Testis (tissue), 3 donors: Measurements from ENCODE around the gene SLC6A8. TPM values are rescaled to one million over a fixed set of nuclear protein-coding genes. Genes with fewer than 3 reads are reported as not detected.

Experiments
- DNase-seq: peaks from one replicate; pipeline ENCODE4 v3.0.0-alpha.2; 2019
- H3K27ac ChIP-seq, 2 donors: fragments of 200-600 bp; sonication (generic); one replicate each; pipeline ENCODE4 v1.5.1; 2019
- H3K27me3 ChIP-seq: fragments of 200-600 bp; sonication (generic); one replicate; pipeline ENCODE4 v1.5.1; 2019
- H3K36me3 ChIP-seq: fragments of 200-600 bp; sonication (generic); one replicate; pipeline ENCODE4 v1.5.1; 2017; ENCODE audit warnings: low read depth; ENCODE audit errors: missing control alignments
- H3K4me1 ChIP-seq: fragments of 200-600 bp; sonication (generic); one replicate; pipeline ENCODE4 v1.5.1; 2019
- H3K4me3 ChIP-seq, 2 donors: fragments of 200-600 bp; sonication (generic); one replicate each; pipeline ENCODE4 v1.5.1; 2017 to 2019
- H3K9me3 ChIP-seq: fragments of 200-600 bp; sonication (generic); one replicate; pipeline ENCODE4 v1.5.1; 2017
- POLR2A ChIP-seq: fragments of 450-650 bp; IDR thresholded peaks from one replicate; pipeline ENCODE4 v1.6.1; 2017; ENCODE audit warnings: antibody characterized with exemption, mild to moderate bottlenecking, moderate library complexity
- WGBS, 2 donors: methylation state at CpG; one replicate each; pipeline ENCODE4 v1.1.5; 2018; 5-methylcytosine and 5-hydroxymethylcytosine counted together
- intact Hi-C: fragments of 100-400 bp; cut with DNase I; formaldehyde crosslinking; loops from one replicate; pipeline ENCODE4 v1.15.1; 2023; ENCODE audit warnings: low total_unique reads
- polyA plus RNA-seq: library from polyadenylated mRNA; stranded (reverse); fragments of 350-450 nt; fragmentation: Illumina TruSeq; extraction: RNeasy Lipid Tissue Mini Kit (QIAGEN cat#74804); gene quantifications from one replicate; pipeline ENCODE4 v1.2.3, GENCODE V29; 2014; ENCODE audit warnings: low read depth, low replicate concordance; ENCODE audit not compliant: insufficient read depth
- total RNA-seq, 2 donors: library from RNA; depleted of rRNA; stranded (reverse); fragments of >200 nt; gene quantifications; one replicate each; pipeline ENCODE4 v1.2.3, GENCODE V29; 2016
- TF ChIP-seq, protein P1 (sequence below), 3 experiments: fragments of 450-650 bp in 2 of 3; fragments of 200-600 bp in 1 of 3; sonication (generic) in 1 of 3; IDR thresholded peaks; one replicate each; pipeline ENCODE4 v1.5.1; 2016 to 2019; ENCODE audit warnings: antibody characterized with exemption in 3 of 3, mild to moderate bottlenecking in 2 of 3, moderate library complexity in 1 of 3

Gene SLC6A8
- total and polyA plus RNA-seq, 3 donors from 2014 or later: 73.5 to 107 (median 91.3) TPM

DNA sequence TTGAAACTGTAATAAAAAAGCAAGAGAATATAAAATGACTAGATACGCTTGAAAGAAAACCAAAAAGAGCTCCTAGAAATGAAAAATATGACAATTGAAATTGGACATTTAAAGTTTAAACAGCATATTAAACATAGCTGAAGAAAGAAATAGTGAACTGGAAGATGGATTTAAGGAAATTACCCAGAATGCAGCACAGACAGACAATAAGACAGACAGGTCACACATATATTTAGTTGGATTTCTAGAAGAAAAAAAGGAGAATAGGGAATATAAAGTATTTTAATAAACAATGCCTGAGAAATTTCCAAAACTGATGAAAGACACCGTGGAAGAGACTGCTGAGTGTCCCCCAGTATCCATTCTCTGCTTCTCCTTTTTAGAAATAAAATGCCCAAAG is 34.2 kb upstream of the SLC6A8 start:
- Histone ChIP-seq H3K4me3 (no peak overlapping the region), H3K27me3 (no peaks in the 10 kb centered on the region), H3K9me3 (no peaks in the 10 kb centered on the region), H3K36me3 (no peaks in the 10 kb centered on the region), H3K4me1 (no peaks in the 10 kb centered on the region), H3K27ac (no peak overlapping the region)
- 96 to 97% methylated on average over 2 of the region's 2 CpGs for WGBS, 2 donors
- TF ChIP-seq, protein P1, sequence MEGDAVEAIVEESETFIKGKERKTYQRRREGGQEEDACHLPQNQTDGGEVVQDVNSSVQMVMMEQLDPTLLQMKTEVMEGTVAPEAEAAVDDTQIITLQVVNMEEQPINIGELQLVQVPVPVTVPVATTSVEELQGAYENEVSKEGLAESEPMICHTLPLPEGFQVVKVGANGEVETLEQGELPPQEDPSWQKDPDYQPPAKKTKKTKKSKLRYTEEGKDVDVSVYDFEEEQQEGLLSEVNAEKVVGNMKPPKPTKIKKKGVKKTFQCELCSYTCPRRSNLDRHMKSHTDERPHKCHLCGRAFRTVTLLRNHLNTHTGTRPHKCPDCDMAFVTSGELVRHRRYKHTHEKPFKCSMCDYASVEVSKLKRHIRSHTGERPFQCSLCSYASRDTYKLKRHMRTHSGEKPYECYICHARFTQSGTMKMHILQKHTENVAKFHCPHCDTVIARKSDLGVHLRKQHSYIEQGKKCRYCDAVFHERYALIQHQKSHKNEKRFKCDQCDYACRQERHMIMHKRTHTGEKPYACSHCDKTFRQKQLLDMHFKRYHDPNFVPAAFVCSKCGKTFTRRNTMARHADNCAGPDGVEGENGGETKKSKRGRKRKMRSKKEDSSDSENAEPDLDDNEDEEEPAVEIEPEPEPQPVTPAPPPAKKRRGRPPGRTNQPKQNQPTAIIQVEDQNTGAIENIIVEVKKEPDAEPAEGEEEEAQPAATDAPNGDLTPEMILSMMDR (IDR thresholded peaks at IDR 0.05): no peak
- no peak for TF ChIP-seq POLR2A
- intact Hi-C loops: no loop called here
- no peak for DNase-seq

DNA sequence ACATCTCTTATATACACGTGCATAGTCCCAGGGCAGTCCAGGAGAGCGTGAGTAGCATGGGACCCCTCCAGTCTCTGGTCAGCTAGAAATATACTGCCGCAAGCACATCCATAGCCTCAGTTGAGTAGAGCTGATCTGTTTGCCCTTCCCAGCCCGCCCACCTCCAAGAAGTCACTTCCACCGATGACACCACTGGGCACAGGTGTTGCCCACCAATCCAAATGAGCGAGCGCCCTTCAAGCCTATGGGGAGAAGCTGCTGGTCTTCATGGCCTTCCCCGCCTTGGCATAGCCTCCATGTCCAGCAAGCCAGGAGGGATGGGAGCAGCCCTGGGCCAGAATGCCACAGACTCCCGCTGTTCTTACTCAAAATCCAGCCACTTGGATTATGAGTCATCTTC is 30.6 kb upstream of the SLC6A8 start:
- H3K36me3 ChIP-seq: no peaks in the 10 kb centered on the region
- H3K9me3 ChIP-seq: no peaks in the 10 kb centered on the region
- TF ChIP-seq, protein P1 (IDR thresholded peaks at IDR 0.05): no peak
- no peak for TF ChIP-seq POLR2A
- 89% methylated on average over 9 of the region's 9 CpGs; no CpG with 5 or more reads in 1 of the 2 donors for WGBS, 2 donors
- no peaks in the 10 kb centered on the region for H3K27me3 ChIP-seq
- intact Hi-C loops: no loop called here
- no peak overlapping the region for H3K4me3 ChIP-seq
- no peak for DNase-seq
- H3K27ac ChIP-seq: no peak overlapping the region
- no peaks in the 10 kb centered on the region for H3K4me1 ChIP-seq

DNA sequence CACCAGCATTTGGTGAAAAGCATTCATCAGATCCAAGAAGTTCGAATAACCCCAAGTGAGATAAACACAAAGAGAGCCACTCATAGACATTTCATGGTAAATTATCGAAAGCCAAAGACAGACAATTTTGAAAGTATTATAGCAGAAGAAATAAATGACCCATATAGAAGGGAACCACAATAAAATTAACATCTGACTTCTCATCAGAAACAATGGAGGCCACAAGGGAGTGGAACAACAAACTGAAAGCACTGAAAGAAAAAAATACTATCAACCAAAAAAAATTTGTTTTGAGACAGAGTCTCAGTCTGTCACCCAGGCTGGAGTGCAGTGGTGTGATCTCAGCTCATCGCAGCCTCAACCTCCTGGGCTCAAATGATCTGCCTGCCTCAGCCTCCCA is 28.5 kb upstream of the SLC6A8 start:
- TF ChIP-seq, protein P1 (IDR thresholded peaks at IDR 0.05): no peak
- no peak for TF ChIP-seq POLR2A
- WGBS, 2 donors: 95 to 100% methylated on average over 2 to 3 of the region's 3 CpGs
- Histone ChIP-seq H3K27me3 (no peaks in the 10 kb centered on the region), H3K27ac (no peak overlapping the region), H3K4me1 (no peaks in the 10 kb centered on the region), H3K9me3 (no peaks in the 10 kb centered on the region), H3K36me3 (no peaks in the 10 kb centered on the region), H3K4me3 (no peak overlapping the region)
- intact Hi-C loops: no loop called here
- no peak for DNase-seq

DNA sequence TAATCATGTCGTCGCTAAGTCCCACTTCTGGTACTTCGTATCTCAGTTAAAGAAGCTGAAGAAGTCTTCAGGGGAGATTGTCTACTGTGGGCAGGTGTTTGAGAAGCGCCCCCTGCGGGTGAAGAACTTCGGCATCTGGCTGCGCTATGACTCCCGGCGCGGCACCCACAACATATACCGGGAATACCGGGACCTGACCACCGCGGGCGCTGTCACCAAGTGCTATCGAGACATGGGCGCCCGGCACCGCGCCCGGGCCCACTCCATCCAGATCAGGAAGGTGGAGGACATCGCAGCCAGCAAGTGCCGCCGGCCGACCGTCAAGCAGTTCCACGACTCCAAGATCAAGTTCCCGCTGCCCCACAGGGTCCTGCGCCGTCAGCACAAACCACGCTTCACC is 25.5 kb upstream of the SLC6A8 start:
- Histone ChIP-seq H3K27ac (no peak overlapping the region), H3K4me3 (no peak overlapping the region), H3K36me3 (no peaks in the 10 kb centered on the region), H3K27me3 (no peaks in the 10 kb centered on the region), H3K9me3 (no peaks in the 10 kb centered on the region), H3K4me1 (no peaks in the 10 kb centered on the region)
- DNase-seq: peak; percentile 74
- intact Hi-C loops: no loop called here
- 18 to 21% methylated on average over 10 to 18 of the region's 31 CpGs for WGBS, 2 donors
- no peak for TF ChIP-seq POLR2A
- TF ChIP-seq, protein P1 (IDR thresholded peaks at IDR 0.05): peak in 1 of 3 experiments; percentile 27

DNA sequence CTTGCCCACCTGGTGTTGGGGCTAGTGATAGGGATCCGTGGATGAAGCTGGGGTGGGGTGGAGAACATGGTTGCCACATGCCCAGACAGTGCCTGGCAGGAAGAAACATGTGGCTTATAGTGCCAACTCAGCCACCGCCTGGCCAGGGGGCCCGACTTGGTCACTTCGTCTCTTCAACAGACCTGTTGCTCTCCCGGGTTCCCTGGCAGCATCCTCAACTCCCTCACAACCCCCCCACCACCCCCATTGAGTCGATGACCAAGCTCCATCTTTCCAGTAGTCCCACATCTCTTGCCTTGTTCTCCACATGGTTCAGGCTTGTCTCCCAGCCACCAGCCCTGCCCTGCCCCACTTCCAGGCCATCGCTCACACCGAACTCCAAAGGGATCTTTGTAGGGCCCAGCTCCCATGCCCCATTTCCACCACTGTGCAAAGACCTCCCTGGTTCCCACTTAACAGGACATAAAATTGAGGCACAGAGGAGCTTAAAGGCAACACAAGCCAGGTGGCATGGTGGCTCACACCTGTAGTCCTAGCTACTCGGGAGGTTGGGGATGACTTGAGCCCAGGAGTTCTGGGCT is 21.9 kb upstream of the SLC6A8 start:
- no peaks in the 10 kb centered on the region for H3K36me3 ChIP-seq
- WGBS, 2 donors: 84% methylated on average over 6 to 9 of the region's 9 CpGs
- H3K4me3 ChIP-seq: no peak overlapping the region
- H3K4me1 ChIP-seq: no peaks in the 10 kb centered on the region
- H3K27me3 ChIP-seq: no peaks in the 10 kb centered on the region
- intact Hi-C loops: loop anchor here (5.0 kb wide), 1 partner anchor 129 kb away; no protein-coding TSS in a partner anchor
- DNase-seq: no peak
- no peaks in the 10 kb centered on the region for H3K9me3 ChIP-seq
- TF ChIP-seq, protein P1 (IDR thresholded peaks at IDR 0.05): no peak
- no peak for TF ChIP-seq POLR2A
- H3K27ac ChIP-seq: no peak overlapping the region
